Activated naive CD4-positive, alpha-beta T cell (primary cell): Measurements from ENCODE around the gene YJU2.
A peak's percentile ranks its signal among the peaks of the same experiment; 100 is the strongest.
"Not testable (repeated sequence)": the region's sequence is repeated elsewhere in the genome, so short reads cannot be mapped to it uniquely, and the experiment has no call there.

Source experiments
- DNase-seq, 4 experiments: peaks; one replicate each; lab custom pipeline; 2025; lab: John Stamatoyannopoulos, UW

Gene YJU2

DNA sequence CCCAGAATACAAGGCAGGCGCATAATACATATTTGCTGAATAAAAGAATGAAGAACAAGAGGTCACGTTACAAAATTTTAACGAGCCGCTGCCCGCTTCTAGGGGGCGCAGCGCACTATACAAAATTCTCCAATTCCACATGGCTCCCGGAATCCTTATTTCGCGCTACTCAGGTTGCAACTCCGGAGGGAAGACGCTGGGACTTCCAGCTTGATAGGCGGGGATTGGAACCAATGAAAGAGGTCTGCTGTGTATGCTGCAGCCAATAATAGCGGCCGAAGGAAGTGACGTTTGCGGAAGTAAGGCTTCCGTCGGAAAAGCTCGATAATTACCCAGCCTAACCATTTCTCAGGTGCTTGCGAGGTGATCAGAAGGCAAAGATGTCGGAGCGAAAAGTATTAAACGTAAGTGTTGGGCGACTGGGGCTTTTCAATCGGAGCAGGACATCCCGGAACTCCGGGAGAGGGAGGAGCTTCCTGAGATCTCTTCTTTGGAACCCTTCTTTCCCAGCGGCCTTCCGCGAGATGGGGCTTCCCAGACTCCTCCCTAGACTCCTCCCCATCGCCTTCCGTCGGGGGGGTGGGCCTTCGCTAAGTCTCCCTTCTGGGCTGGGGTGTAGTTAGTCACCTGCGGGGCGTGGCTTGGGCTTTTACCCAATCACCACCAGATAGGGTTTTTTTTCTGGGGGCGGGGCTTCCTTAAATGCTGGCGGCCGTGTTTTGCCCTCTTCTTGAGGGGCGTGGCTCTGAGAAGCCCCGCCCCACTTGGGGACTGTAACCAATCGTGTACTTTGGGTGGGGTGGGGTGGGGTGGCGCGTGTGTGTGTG is at the start of gene YJU2:
TSS of gene YJU2 (plus strand) at position 314 of the 827 bp plus-strand sequence. CDS start at position 381, 67 bp downstream.
- DNase-seq, result peak; percentile 82 to 95 (median 93)

DNA sequence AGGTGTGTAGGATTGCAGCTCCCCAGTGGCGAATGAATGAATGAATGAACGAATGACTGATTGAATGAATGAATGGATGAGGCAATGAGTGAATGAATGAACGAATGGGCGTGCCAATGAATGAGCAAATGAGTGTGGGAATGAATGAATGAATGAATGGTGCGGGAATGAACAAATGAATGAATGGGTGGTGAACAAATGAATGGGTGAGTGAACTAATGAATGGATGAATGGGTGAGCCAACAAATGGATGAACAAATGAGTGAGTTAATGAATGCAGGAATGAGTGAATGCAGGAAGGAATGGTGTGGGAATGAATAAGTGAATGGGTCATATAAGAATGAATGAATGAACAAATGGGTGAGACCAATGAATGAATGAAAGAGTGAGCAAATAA is 49.7 kb upstream of the YJU2 start:
- no peak for DNase-seq

DNA sequence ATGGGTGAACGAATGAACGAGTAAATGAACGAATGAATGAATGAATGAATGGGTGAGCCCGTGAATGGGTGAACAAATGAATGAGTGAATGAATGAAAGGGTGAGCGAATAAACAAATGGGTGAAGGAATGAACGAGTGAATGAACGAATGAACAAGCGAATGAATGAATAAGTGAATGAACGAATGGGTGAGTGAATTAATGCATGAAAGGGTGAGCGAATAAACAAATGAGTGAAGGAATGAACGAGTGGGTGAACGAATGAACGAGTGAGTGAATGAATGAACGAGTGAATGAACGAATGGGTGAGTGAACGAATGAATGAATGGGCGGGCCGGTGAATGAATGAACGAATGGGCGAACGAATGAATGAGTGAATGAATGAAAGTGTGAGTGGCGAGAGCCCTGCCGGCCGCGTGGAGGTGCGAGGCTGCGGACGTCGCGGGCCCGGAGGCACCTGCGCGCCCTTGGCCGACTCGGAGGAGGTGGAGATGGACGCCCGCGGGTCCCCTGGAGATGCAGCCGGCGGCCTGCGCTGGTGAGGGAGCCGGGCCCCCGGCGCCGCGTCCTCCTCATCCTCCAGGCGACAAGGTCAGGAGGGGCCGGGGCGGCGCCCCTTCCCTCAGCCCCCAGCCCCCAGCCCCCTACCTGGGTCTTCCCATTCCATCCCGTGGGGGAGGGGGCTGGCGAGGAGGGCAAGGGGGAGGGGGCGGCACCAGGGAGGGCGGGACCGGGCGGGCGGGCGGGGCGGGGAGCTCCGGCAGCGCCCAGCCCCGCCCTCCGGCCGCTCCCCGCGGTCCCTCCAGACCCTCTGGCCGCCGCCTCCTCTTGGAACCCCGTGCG is 49.0 kb upstream of the YJU2 start:
- DNase-seq, result no peak

DNA sequence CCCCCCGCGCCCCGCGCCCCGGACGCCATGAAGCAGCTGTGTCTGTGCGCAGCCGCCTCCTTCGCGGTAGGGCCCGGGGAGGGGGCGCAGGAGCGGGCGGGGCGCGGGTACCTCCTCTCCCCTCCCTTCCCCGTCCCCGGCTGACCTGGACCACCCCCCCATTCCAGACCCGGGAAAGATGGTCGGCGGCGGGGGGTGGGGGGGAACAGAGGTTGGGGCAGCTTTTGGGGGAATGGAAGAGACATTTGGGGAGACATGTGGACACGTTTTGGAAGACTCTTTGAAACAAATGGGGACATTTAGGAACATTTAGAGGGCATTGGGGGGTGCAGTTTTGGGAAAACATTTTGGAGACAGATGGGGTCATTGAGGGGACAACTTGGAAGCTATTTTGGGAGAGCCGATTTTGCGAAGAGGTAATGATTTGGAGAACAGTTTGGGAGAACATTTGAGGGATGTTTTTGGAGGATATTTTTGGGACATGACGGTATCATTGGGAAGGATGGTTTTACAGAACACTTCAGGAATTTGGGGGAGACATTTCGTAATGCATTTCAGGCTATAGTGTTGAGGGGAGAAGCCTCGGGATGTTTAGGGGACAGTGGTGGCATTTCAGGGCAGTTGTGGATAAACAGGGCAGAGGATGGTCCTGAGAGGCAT is 48.3 kb upstream of the YJU2 start:
- DNase-seq, result no peak

DNA sequence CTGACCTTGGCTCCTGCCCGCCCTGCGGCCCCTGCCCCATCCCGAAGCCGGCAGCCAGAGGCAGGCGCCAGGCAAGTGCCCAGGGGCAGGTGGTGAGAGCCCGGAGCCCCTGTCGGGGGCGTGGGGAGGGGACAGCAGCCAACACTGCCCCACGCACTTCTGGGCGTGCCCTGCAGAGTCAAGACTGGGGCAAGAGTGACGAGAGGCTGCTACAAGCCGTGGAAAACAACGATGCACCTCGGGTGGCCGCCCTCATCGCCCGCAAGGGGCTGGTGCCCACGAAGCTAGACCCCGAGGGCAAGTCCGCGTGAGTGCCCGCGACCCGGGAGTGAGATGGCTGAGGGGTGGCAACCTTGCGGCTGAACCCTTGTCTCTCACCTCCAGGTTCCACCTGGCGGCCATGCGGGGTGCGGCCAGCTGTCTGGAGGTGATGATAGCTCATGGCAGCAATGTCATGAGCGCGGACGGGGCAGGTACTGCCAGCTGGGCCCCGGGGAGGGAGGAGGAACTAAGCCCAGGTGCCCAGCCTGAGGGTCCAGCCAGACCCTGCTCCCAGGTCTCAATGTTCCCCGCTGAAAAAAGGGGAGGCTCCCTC is 47.1 kb upstream of the YJU2 start:
- no peak for DNase-seq

DNA sequence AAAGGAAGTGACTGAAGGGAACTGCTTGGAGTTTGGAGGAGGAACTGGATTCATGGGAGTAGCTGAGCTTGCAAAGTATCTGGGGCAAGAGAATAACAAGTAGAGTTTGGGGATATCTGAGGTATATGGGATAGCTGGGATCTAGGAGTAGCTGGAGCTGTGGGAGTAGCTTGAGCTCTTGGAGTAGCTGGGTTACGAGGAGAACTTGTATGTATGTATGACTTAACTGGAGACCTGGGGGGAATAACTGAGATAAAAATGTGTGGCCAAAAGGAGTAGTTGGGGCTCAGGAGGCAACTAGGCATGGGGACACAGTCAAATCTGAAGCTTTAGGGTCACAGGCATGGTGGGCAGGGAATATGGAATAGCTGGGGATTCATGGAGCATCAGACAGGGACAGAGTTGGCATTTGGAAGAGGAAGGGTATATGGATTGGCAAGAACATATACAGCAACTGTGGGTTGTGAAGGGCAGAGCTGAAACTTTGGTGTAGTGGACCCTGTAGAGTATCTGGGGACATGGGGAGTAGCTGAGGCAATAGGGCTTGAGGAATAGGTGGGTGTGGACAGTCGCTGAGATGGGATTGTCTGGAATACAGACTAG is 45.8 kb upstream of the YJU2 start:
- DNase-seq, result no peak

DNA sequence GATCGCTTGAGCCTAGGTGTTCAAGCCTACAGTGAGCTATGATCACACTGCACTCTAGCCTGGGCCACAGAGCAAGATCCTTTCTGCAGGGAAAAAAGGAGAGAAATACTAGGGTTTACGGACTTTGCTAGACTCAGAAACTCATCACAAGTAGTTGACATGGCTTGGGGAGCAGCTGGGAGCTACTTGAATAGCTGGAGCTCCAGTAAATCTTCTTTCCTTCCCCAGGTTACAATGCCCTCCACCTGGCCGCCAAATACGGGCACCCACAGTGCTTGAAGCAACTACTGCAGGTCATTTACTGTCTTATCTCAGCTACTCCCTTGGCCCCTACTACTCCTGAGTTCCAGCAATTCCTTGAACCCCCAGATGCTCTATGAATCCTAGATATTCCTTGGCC is 45.1 kb upstream of the YJU2 start:
- DNase-seq, result no peak

DNA sequence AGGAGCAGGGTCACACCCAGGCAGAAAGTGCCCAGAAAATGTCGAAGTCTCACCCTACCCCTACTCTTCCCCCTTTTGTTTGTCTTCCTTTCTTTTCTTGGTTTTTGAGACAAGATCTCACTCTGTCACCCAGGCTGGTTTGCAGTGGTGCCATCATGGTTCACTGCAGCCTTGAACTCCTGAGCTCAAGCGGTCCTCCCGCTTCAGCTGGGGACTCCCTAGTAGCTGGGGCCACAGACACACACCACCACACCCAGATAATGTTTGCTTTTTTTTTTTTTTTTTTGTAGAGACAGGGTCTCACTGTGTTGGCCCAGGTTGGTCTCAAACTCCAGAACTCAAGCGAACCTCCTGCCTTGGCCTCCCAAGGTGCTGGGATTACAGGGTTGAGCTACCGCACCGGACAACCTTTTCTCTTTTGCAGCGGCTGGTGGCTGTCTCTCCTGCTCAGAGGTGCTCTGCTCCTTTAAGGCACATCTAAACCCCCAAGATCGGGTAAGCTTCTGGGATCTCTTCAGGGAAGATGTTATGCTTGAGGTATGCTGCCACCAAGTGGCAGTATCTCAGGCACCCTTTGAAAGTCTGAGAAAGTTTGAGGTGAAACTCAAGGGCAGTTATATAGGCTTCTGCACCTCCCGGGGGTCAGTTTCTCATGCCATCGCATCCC is 39.9 kb upstream of the YJU2 start:
- no peak for DNase-seq

DNA sequence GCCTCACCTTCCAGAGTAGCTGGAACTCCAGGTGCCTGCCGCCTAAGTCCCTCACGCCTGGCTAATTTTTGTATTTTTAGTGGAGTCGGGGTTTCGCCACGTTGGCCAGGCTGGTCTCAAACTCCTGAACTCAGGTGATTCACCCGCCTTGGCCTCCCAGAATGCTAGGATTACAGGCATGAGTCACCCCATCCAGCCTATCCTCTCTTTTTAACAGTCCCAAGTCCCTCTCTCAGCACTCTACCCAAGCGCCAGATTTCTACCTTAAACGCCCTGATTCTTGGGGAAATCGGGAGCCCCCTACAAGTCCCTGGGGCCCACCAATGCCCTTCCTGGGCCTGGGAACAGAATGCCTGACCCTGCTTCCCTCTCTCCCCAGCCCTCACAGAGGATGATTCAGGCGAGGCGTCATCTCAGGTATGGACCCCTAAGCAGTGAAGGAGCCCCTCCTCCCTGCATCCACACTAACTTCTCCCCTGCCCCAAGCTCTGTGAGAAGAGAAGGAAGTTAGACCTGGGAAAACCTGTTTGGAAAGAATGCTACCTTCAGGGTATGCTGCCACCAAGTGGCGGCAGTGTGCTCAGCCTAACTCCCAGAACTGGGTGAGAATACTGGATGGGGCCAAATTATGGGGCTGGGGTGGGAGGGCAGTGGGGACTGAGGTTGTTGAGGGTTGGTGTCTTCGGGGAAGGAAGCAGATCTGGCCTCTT is 38.3 kb upstream of the YJU2 start:
- DNase-seq, result no peak

DNA sequence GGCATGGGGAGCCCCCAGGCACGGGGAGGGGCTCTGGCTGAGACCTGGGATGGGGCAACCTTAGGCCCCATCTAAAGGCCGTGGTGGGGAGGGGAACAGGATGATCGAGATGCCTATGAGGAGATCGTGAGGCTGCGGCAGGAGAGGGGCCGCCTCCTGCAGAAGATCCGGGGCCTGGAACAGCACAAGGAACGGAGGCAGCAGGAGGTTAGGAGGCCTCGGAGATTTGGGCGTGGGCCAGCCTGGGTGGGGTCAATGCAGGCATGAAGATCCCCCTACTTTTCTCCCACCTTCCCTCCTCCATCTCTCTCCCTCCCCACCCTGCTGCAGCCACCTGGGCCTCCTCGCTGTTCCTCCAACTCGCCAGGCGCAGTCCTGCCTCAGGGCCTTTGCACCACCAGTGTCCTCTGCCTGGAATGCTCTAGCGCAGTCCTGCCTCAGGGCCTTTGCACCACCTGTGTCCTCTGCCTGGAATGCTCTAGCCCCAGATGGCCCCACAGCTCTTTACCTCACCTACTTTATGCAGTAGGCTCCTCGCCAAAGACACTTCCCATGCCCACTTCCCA is 36.6 kb upstream of the YJU2 start:
- no peak for DNase-seq

DNA sequence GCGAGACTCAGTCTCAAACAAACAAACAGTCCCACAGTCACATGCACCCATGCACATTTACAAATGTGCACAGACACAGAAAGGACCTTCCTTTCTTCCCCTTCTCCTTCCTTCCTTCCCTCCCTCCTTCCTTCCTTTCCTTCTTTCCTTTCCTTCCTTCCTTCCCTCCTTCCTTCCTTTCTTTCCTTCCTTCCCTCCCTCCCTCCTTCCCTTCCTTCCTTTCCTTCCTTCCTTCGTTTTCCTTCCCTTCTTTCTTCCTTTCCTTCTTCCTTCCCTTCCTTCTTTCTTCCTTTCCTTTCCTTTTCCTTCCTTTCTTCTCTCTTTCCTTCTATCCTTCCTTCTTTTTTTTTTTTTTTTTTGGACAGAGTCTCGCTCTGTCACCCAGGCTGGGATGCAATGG is 33.8 kb upstream of the YJU2 start:
- no peak for DNase-seq

DNA sequence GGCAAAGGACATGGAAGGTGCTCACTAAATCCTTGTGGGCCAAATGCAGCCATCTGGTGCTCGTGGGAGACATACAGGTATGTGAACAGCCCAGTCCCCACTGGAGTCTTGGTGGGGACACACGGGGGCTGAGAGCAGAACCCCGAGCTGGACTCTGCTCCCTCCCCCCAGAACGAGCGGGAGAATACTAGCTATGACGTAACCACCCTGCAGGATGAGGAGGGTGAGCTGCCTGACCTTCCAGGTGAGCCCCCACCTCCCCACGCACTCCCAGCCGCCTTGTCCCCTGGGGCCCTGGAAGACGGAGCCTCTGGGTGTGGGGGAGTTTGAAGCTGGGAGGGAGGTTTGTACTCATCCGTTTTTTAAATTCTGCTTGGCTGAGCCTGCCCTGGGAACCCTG is 31.1 kb upstream of the YJU2 start:
- DNase-seq, result no peak

DNA sequence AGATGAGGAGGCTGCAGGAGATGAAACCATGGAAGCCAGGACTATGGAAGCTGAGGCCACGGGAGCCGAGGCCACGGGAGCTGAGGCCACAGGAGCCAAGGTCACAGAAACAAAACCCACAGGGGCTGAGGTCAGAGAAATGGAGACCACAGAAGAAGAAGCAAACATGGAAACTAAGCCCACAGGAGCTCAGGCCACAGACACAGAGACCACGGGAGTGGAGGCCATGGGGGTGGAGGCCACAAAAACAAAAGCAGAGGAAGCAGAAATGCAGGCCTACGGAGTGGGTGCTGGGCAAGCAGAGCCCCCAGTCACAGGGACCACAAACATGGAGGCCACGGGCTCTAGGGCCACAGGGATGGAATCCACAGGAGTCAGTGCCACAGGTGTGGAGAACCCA is 30.0 kb upstream of the YJU2 start:
- no peak for DNase-seq

DNA sequence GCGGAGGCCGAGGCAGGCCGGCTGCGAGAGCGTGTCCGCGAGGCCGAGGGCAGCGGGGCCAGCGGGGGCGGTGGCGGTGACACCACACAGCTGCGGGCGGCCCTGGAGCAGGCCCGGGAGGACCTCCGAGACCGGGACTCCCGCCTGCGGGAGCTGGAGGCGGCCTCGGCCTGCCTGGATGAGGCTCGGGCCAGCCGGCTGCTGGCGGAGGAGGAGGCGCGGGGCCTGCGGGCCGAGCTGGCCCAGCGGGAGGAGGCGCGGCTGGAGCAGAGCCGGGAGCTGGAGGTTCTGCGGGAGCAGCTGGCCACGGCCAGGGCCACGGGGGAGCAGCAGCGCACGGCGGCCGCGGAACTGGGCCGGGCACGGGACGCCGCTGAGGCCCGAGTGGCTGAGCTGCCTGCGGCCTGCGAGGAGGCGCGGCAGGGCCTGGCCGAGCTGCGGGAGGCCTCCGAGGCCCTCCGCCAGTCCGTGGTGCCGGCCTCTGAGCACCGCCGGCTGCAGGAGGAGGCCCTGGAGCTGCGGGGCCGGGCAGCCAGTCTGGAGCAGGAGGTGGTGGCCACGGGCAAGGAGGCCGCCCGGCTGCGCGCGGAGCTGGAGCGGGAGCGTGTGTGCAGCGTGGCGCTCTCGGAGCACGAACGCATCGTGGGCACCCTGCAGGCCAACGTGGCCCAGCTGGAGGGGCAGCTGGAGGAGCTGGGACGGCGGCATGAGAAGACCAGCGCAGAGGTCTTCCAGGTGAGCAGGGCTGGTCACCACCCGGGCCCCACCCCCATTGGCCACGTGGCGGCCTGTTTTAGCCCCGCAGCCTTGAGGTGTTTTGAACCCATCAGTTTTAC is 29.2 kb upstream of the YJU2 start:
- no peak for DNase-seq

DNA sequence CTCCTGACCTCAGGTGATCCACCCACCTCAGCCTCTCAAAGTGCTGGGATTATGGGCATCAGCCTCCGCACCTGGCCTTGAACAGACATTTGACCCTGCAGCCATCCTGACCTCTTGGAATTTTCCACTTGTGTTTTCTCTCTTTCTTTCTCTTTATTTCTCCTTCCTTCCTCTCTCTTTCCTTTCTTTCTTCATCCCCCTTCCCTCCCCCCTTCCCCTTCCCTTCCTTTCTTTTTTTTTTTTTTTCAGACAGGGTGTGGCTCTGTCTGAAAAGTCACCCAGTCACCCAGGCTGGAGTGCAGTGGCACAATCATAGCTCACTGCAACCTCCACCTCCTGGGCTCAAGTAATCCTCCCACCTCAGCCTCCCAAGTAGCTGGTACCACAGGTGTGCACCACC is 28.4 kb upstream of the YJU2 start:
- DNase-seq, result not testable (repeated sequence)

DNA sequence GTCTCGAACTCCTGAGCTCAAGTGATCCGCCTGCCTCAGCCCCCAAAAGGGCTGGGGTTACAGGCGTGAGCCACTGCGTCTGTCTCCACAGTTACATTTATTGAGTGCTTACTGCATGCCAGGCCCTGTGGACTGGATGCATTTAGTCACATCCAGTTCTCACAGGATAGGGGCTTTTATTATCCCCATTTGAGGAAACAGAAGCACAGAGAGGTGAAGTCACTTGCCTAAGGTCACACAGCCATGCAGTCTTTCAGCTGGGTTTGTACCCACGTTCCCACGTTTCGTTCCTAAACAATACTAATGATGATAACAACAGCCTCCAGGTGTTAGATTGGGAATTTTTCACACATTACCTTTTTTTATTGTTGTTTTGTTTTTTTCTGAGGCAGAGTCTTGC is 26.7 kb upstream of the YJU2 start:
- no peak for DNase-seq

DNA sequence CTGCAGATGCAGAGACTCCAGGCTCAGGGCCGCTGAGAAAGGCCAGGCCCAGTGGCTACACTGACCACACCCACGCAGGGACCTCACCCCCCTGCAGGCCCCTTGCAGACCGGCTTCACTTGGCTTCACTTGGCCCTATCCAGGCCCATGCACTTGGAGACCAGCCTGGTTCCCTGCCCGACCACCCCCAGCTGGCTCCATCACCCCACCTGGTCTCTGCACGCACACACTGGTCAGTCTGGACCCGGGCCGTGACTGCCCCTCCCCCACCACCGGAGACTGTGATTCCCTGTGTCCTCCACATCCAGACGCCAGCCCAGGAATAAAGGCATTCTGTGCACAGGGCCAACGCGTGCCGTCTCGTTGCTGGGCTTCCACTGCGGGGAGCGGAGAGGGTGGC is 22.4 kb upstream of the YJU2 start:
- no peak for DNase-seq

DNA sequence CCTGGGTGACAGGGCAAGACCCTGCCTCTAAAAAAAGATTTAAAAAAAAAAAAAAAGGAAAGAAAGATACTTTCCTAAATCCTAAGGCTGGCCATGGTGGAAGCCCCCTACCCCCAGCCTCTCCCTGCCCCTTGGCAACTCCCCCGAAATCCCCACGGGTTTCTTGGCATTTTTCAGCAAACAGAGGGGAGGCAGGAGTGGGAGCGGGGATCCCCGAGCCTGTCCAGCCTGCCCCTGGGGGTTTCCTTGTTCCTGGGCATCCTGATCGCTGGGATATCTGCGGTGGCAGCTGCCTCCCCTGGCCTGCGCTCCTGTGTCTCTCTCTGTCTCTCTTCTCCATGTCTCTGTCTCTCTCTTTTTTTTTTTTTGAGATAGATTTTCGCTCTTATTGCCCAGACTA is 21.0 kb upstream of the YJU2 start:
- DNase-seq, result no peak

DNA sequence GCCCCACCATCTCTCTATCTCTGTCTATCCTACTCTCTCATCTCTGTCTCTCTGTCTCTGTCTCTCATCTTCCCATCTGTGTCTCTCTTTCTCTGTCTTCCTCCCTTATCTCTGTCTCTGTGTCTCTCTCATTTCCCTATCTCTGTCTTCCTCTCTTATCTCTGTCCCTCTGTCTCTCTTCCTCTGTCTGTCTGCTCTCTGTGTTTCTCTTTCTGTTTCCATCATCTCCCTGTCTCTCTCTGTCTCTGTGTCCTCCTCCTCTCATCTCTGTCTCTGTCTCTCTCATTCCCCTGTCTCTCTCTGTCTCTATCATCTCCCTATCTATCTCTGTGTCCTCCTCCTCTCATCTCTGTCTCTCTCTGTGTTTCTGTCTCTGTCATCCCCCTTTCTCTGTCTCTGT is 19.1 kb upstream of the YJU2 start:
- DNase-seq, result no peak
